NB4 (cell line): Measurements from ENCODE around the gene MSRB3.

Experiments used
- CTCF ChIP-seq: IDR thresholded peaks from one replicate; pipeline ENCODE4 v1.5.1; 2012; ENCODE audit warnings: low read depth, low read length
- MAX ChIP-seq: IDR thresholded peaks from 2 replicates; pipeline ENCODE4 v1.6.1; 2011; ENCODE audit warnings: low read depth, low read length

- TF ChIP-seq CTCF (no peak), MAX (no peak)
These were observed 154.2 kb downstream of the MSRB3 start for GRCh38 chr12:65432651-65433050.
